H1 (cell line): Measurements from ENCODE around the gene ZNF516. TPM values are rescaled to one million over a fixed set of nuclear protein-coding genes. Genes with fewer than 3 reads are reported as not detected.

ENCODE experiments used
- BACH1 ChIP-seq: IDR thresholded peaks from 2 replicates; pipeline ENCODE4 v1.6.1; 2012; ENCODE audit warnings: low read length, improper control_type of control experiment
- NANOG ChIP-seq: IDR thresholded peaks from 2 replicates; pipeline ENCODE4 v1.6.1; 2011; ENCODE audit warnings: low read length, low read depth, mild to moderate bottlenecking, inconsistent platforms; ENCODE audit not compliant: insufficient read depth, poor library complexity, severe bottlenecking
- polyA plus RNA-seq, 7 experiments: library from polyadenylated mRNA; depleted of rRNA in 3 of 7; stranded (reverse) in 5 of 7; unstranded in 2 of 7; fragments of >200 nt in 5 of 7; fragments of 200-250 nt in 2 of 7; gene quantifications; 1 replicate in 5 of 7; 2 replicates in 1 of 7; 4 replicates in 1 of 7; pipeline versions ENCODE4 v1.2.1 to v1.2.3, GENCODE V29; 2011 to 2013; ENCODE audit warnings: missing spikeins in 2 of 7, mixed read lengths in 2 of 7
- total RNA-seq: library from RNA; stranded (reverse); fragmentation: NEBNext Ultra II Directional; extraction: Animal tissue kit (Norgen Biotek cat#: 25700); gene quantifications from 2 replicates; pipeline ENCODE4 v1.2.1, GENCODE V29; 2021

ZNF516 gene
- total and polyA plus RNA-seq, 2 of the 8 experiments (the other 6 are each of a cell fraction or from before 2014, with no cell fraction given): 7.3 to 17.0 TPM

DNA sequence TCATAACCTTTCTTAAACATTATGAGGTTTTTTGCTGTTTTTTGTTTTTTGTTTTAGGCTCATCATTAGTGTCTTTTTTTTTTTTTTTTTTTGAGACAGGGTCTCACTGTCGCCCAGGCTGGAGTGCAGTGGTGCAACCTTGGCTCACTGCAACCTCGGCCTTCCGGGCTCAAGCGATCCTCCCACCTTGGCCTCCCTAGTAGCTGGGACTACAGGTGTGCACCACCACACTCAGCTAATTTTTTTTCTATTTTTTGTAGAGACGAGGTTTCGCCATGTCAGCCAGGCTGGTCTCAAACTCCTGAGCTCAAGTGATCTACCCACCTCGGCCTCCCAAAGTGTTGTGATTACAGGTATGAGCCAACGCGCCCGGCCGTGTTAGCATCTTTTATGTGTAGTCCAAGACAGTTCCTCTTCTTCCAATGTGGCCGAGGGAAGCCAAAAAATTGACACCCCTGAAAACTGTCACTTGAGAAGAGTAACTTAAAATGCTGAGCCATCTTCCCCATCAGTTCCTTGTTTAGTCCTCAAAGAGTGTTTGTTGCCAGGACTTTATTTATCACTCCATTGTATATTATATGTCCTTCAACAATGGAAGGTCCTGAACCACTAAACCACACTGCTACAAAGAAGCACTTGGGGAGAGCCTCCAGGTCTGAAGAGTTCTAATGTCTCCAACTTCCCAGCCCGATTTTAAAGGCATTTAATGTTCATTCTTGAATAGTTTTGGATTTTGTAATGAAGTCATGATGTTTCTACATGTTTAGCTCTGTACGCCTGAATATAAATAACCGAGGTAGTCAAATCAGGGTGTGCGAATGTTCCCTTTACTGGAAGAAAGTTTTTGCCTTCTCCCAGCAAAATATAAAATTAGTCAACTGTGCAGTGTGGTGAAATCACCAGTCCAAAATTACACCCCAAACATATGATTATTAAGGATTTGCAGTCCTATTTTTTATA is 26.4 kb downstream of the ZNF516 start (continued):
- TF ChIP-seq NANOG (no peak), BACH1 (no peak)
